HG03108 (cell line): Measurements from ENCODE around the gene CEACAM7.

ENCODE experiments used
- ATAC-seq: cut with Tn5 transposase; IDR thresholded peaks from one replicate; pipeline ENCODE4 v1.9.1; 2021; ENCODE audit warnings: moderate library complexity; ENCODE audit not compliant: unreplicated experiment

CEACAM7 gene

DNA sequence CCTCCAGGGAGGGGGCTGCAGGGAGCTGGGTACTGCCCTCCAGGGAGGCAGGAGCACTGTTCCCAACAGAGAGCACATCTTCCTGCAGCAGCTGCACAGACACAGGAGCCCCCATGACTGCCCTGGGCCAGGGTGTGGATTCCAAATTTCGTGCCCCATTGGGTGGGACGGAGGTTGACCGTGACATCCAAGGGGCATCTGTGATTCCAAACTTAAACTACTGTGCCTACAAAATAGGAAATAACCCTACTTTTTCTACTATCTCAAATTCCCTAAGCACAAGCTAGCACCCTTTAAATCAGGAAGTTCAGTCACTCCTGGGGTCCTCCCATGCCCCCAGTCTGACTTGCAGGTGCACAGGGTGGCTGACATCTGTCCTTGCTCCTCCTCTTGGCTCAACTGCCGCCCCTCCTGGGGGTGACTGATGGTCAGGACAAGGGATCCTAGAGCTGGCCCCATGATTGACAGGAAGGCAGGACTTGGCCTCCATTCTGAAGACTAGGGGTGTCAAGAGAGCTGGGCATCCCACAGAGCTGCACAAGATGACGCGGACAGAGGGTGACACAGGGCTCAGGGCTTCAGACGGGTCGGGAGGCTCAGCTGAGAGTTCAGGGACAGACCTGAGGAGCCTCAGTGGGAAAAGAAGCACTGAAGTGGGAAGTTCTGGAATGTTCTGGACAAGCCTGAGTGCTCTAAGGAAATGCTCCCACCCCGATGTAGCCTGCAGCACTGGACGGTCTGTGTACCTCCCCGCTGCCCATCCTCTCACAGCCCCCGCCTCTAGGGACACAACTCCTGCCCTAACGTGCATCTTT is 12.5 kb upstream of the CEACAM7 start:
- ATAC-seq = no peak

GRCh38 chr19:41699968-41700323 is 11.9 kb upstream of the CEACAM7 start:
- no peak for ATAC-seq

GRCh38 chr19:41699231-41699967 is 11.3 kb upstream of the CEACAM7 start:
- no peak for ATAC-seq

GRCh38 chr19:41698746-41699230 is 10.7 kb upstream of the CEACAM7 start:
- no peak for ATAC-seq

GRCh38 chr19:41697198-41697855 is 9.3 kb upstream of the CEACAM7 start:
- no peak for ATAC-seq

- ATAC-seq = no peak
Observed at GRCh38 chr19:41696402-41697197, 8.5 kb upstream of the CEACAM7 start.

DNA sequence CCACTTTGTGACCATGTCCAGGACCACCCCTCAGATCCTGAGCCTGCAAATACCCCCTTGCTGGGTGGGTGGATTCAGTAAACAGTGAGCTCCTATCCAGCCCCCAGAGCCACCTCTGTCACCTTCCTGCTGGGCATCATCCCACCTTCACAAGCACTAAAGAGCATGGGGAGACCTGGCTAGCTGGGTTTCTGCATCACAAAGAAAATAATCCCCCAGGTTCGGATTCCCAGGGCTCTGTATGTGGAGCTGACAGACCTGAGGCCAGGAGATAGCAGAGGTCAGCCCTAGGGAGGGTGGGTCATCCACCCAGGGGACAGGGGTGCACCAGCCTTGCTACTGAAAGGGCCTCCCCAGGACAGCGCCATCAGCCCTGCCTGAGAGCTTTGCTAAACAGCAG is 7.7 kb upstream of the CEACAM7 start:
- ATAC-seq = no peak

GRCh38 chr19:41694831-41695635 is 7.0 kb upstream of the CEACAM7 start:
- ATAC-seq = no peak

DNA sequence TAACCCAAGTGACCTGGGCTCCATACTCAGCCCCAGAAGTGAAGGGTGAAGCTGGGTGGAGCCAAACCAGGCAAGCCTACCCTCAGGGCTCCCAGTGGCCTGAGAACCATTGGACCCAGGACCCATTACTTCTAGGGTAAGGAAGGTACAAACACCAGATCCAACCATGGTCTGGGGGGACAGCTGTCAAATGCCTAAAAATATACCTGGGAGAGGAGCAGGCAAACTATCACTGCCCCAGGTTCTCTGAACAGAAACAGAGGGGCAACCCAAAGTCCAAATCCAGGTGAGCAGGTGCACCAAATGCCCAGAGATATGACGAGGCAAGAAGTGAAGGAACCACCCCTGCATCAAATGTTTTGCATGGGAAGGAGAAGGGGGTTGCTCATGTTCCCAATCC is 6.1 kb upstream of the CEACAM7 start:
- no peak for ATAC-seq

DNA sequence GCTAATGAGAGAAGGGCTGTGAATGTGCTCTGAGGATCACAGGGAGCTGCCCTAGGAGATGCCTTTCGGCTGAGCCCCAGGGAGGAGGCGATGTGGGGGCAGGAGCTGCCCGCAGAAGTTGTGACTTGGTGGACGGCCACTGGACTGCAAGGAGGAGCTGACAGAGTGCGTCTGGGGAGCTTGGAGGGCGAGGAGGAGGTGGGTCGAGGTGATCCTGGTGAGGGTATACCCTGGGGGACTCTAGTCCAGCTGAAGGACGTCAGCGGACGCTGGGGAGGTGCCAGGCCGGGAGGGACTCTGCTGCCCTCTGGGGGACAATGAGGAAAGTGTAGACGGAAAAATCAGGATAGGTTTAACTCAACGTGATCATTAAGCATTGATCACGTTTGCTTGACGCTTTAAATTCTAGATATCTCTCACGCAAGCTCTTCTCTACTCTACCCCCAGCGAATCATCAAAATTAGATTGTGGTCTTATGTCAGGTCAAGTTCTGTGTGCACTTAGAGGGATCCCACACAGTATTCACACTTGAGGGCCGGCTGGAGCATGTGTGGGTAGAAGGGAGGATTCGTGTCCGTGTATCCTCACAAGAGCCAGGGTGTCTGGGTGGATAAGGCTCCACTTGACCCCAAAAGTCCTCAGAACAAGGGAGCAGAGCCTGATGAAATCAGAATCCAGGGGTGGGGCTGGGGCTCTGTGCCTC is 3.3 kb upstream of the CEACAM7 start:
- no peak for ATAC-seq

- ATAC-seq = no peak
Observed at GRCh38 chr19:41690801-41691065, 2.7 kb upstream of the CEACAM7 start.

GRCh38 chr19:41689993-41690800 is 2.1 kb upstream of the CEACAM7 start:
- no peak for ATAC-seq

GRCh38 chr19:41688687-41689086 is 617 bp upstream of the CEACAM7 start:
- ATAC-seq = no peak

GRCh38 chr19:41687419-41687818 is 651 bp downstream of the CEACAM7 start:
- ATAC-seq = no peak

GRCh38 chr19:41682437-41682836 is 5.6 kb downstream of the CEACAM7 start:
- ATAC-seq = no peak

DNA sequence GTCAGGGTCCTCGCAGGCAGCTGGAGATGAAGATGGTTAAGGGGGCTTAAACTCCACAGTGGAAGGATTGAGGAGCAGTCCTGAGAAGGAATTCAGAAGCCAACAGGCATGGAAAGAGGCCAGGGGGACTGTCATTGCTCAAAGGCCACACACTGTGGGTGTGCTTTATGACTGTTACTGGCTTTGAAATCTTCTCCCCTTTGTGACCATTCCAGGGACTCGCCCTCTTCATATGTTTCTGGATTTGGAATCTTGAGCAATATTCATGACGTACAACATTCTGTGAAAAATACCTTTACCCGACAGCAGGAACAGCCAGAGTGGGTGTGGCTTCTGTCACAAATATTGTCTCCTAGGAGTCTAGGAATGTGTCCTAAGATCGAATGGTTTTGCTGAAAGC is 16.6 kb downstream of the CEACAM7 start:
- no peak for ATAC-seq

DNA sequence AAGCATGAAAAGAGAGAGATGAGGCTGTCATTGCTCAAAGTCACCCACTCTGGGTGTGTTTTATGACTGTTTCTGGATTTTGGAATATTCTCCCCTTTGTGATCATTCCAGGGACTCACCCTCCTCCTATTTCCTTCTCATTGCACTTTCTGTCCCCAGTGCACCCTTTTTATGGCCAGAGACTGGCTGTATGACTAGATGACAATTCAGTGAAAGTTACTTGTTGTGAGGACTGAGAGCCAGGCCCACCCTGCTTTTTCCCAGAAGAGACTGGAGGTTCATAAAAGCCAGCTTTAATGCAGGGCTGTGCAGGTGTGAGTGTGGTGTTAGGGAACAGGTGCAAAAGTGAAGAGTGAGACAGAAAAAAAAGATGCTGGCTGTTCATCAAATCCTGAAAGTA is 17.3 kb downstream of the CEACAM7 start:
- ATAC-seq = no peak

DNA sequence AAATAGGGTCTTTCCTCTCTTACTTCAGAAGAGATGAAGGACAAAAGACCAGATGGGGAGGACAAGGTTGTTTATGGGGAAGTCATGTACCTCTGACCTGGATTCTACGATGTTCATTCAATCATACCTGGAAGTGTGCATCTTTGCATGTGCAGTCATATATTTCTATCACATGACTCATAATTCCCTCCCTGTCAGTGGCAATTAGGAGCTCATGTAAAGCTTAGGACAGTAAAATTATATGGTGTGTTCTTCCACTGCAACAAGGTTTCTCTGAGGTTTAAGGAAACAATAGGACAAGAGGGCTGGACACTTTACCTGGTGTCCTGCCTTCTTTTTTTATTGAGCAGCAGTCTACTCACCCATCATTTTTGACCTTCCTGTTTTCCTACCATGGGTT is 19.8 kb downstream of the CEACAM7 start:
- ATAC-seq = no peak

DNA sequence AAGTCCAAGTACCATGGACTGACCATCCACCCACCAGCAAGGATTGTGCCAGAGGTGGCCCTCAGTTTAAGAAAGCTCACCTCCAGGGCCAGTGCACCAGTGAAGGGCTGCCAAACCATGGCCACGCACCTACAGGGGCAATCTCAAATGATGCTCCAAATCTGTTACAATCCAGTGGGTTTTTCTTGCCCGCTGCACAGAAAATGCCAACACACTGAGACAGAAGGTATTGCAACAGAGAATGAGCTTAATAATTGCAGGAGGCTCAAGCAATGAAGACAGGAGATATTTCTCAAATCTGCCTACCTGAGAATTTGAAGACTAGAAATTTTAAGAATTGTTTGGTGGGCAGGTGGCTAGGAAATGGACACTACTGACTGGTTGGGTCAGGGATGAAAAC is 22.0 kb downstream of the CEACAM7 start:
- no peak for ATAC-seq
